NCI-H2107 (cell line): Measurements from ENCODE around the gene RPL10.
A peak's percentile ranks its signal among the peaks of the same experiment; 100 is the strongest.
"Not testable (repeated sequence)": the region's sequence is repeated elsewhere in the genome, so short reads cannot be mapped to it uniquely, and the experiment has no call there.

Source experiments
- DNase-seq: peaks from one replicate; lab custom pipeline; 2025; lab: John Stamatoyannopoulos, UW

Gene RPL10

GRCh38 chrX:154378059-154378798 lies 19.9 kb upstream of the RPL10 start:
- no peak for DNase-seq

GRCh38 chrX:154378799-154379568 lies 19.2 kb upstream of the RPL10 start, which contains the start of gene EMD:
EMD (plus strand) TSS chrX:154379295; CDS start chrX:154379485, 190 bp downstream.
- peak; percentile 99 for DNase-seq

GRCh38 chrX:154379569-154379951 lies 18.6 kb upstream of the RPL10 start:
- no peak for DNase-seq

GRCh38 chrX:154380153-154380552 lies 18.0 kb upstream of the RPL10 start:
- no peak for DNase-seq

GRCh38 chrX:154380787-154381186 lies 17.4 kb upstream of the RPL10 start:
- DNase-seq, result no peak

- no peak for DNase-seq
Observed at GRCh38 chrX:154381271-154381670, 16.9 kb upstream of the RPL10 start.

- DNase-seq, result no peak
Observed at GRCh38 chrX:154382483-154383069, 15.6 kb upstream of the RPL10 start.

GRCh38 chrX:154383359-154384283 lies 14.6 kb upstream of the RPL10 start:
- no peak for DNase-seq

GRCh38 chrX:154384284-154384892 lies 13.8 kb upstream of the RPL10 start:
- DNase-seq, result no peak

GRCh38 chrX:154388094-154388493 lies 10.1 kb upstream of the RPL10 start:
- not testable (repeated sequence) for DNase-seq

- DNase-seq, result not testable (repeated sequence)
Observed at GRCh38 chrX:154388649-154389048, 9.5 kb upstream of the RPL10 start.

GRCh38 chrX:154389812-154390747 lies 8.1 kb upstream of the RPL10 start:
- DNase-seq, result not testable (repeated sequence)

- DNase-seq, result not testable (repeated sequence)
Observed at GRCh38 chrX:154396363-154396762, 1.8 kb upstream of the RPL10 start.

- no peak for DNase-seq
Observed at GRCh38 chrX:154396973-154397887, 947 bp upstream of the RPL10 start.

GRCh38 chrX:154398668-154399526 lies 720 bp downstream of the RPL10 start:
- peak; percentile 89 for DNase-seq

GRCh38 chrX:154399527-154400368 lies 1.6 kb downstream of the RPL10 start:
- no peak for DNase-seq

GRCh38 chrX:154400369-154400817 lies 2.2 kb downstream of the RPL10 start:
- not testable (repeated sequence) for DNase-seq
